GM19455 (cell line): ENCODE results near the gene CDK19.
"Not testable (repeated sequence)": the region's sequence is repeated elsewhere in the genome, so short reads cannot be mapped to it uniquely, and the experiment has no call there.

Source experiments
- ATAC-seq: cut with Tn5 transposase; IDR thresholded peaks from one replicate; pipeline ENCODE4 v1.9.1; 2021; ENCODE audit not compliant: unreplicated experiment

CDK19 gene

GRCh38 chr6:110815411-110816409 lies at the start of gene CDK19:
TSS of gene CDK19 (minus strand) at chr6:110815469. CDS start at chr6:110815136, 333 bp downstream.
- peak; percentile 71 for ATAC-seq

GRCh38 chr6:110864824-110865223 lies 49.6 kb upstream of the CDK19 start:
- no peak for ATAC-seq

- no peak for ATAC-seq
Measured at GRCh38 chr6:110859335-110859792, 44.1 kb upstream of the CDK19 start.

- no peak for ATAC-seq
Measured at GRCh38 chr6:110858562-110859214, 43.4 kb upstream of the CDK19 start.

GRCh38 chr6:110858016-110858415 lies 42.7 kb upstream of the CDK19 start:
- ATAC-seq: no peak

- ATAC-seq: no peak
Measured at GRCh38 chr6:110856296-110856695, 41.0 kb upstream of the CDK19 start.

GRCh38 chr6:110853754-110854477 lies 38.6 kb upstream of the CDK19 start:
- ATAC-seq: no peak

GRCh38 chr6:110852773-110853172 lies 37.5 kb upstream of the CDK19 start:
- ATAC-seq: no peak

GRCh38 chr6:110849781-110850180 lies 34.5 kb upstream of the CDK19 start:
- ATAC-seq: no peak

GRCh38 chr6:110841266-110841665 lies 26.0 kb upstream of the CDK19 start:
- ATAC-seq: no peak

- not testable (repeated sequence) for ATAC-seq
Measured at GRCh38 chr6:110835751-110836150, 20.5 kb upstream of the CDK19 start.

- no peak for ATAC-seq
Measured at GRCh38 chr6:110833831-110834230, 18.6 kb upstream of the CDK19 start.

GRCh38 chr6:110831405-110831804 lies 16.1 kb upstream of the CDK19 start:
- no peak for ATAC-seq

- ATAC-seq: no peak
Measured at GRCh38 chr6:110828396-110828795, 13.1 kb upstream of the CDK19 start.

- ATAC-seq: no peak
Measured at GRCh38 chr6:110826236-110827129, 11.2 kb upstream of the CDK19 start.

GRCh38 chr6:110823146-110823545 lies 7.9 kb upstream of the CDK19 start:
- no peak for ATAC-seq

GRCh38 chr6:110822249-110822648 lies 7.0 kb upstream of the CDK19 start:
- ATAC-seq: no peak

- ATAC-seq: no peak
Measured at GRCh38 chr6:110816677-110817076, 1.4 kb upstream of the CDK19 start.

- ATAC-seq: no peak
Measured at GRCh38 chr6:110815015-110815410, 256 bp downstream of the CDK19 start.
